ENCODE measurements around the gene VSX2.

GRCh38 chr14:74255281-74255680 is 16.0 kb downstream of the VSX2 start:
- TF ChIP-seq, protein P1, sequence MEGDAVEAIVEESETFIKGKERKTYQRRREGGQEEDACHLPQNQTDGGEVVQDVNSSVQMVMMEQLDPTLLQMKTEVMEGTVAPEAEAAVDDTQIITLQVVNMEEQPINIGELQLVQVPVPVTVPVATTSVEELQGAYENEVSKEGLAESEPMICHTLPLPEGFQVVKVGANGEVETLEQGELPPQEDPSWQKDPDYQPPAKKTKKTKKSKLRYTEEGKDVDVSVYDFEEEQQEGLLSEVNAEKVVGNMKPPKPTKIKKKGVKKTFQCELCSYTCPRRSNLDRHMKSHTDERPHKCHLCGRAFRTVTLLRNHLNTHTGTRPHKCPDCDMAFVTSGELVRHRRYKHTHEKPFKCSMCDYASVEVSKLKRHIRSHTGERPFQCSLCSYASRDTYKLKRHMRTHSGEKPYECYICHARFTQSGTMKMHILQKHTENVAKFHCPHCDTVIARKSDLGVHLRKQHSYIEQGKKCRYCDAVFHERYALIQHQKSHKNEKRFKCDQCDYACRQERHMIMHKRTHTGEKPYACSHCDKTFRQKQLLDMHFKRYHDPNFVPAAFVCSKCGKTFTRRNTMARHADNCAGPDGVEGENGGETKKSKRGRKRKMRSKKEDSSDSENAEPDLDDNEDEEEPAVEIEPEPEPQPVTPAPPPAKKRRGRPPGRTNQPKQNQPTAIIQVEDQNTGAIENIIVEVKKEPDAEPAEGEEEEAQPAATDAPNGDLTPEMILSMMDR (IDR thresholded peaks at IDR 0.05), result no peak
- no peak for TF ChIP-seq POLR2A (IDR thresholded peaks at IDR 0.05)

Measured in sigmoid colon (tissue), 3 donors.